ENCODE measurements around the gene LOXHD1.

Gene LOXHD1

GRCh38 chr18:46587600-46587999, 69.4 kb downstream of the LOXHD1 start:
- TF ChIP-seq ZNF274 (IDR thresholded peaks at IDR 0.05; ENCODE audit: low read depth, low read length): no peak
- no peak overlapping the region for H3K4me3 ChIP-seq (ENCODE audit: low read length)

GRCh38 chr18:46583711-46584110, 73.3 kb downstream of the LOXHD1 start:
- no peak overlapping the region for H3K4me3 ChIP-seq (ENCODE audit: low read length)
- no peak for TF ChIP-seq ZNF274 (IDR thresholded peaks at IDR 0.05; ENCODE audit: low read depth, low read length)

- TF ChIP-seq ZNF274 (IDR thresholded peaks at IDR 0.05; ENCODE audit: low read depth, low read length): no peak
- no peak overlapping the region for H3K4me3 ChIP-seq (ENCODE audit: low read length)
Measured at GRCh38 chr18:46581648-46582047, 75.4 kb downstream of the LOXHD1 start.

GRCh38 chr18:46578987-46579386, 78.0 kb downstream of the LOXHD1 start:
- no peak overlapping the region for H3K4me3 ChIP-seq (ENCODE audit: low read length)
- TF ChIP-seq ZNF274 (IDR thresholded peaks at IDR 0.05; ENCODE audit: low read depth, low read length): no peak

GRCh38 chr18:46577546-46577945, 79.5 kb downstream of the LOXHD1 start:
- no peak for TF ChIP-seq ZNF274 (IDR thresholded peaks at IDR 0.05; ENCODE audit: low read depth, low read length)
- no peak overlapping the region for H3K4me3 ChIP-seq (ENCODE audit: low read length)

- H3K4me3 ChIP-seq (ENCODE audit: low read length): no peak overlapping the region
- no peak for TF ChIP-seq ZNF274 (IDR thresholded peaks at IDR 0.05; ENCODE audit: low read depth, low read length)
Measured at GRCh38 chr18:46575851-46576250, 81.2 kb downstream of the LOXHD1 start.

GRCh38 chr18:46574743-46575115, 82.3 kb downstream of the LOXHD1 start:
- TF ChIP-seq ZNF274 (IDR thresholded peaks at IDR 0.05; ENCODE audit: low read depth, low read length): no peak
- H3K4me3 ChIP-seq (ENCODE audit: low read length): no peak overlapping the region

GRCh38 chr18:46574000-46574742, 82.8 kb downstream of the LOXHD1 start:
- no peak overlapping the region for H3K4me3 ChIP-seq (ENCODE audit: low read length)
- no peak for TF ChIP-seq ZNF274 (IDR thresholded peaks at IDR 0.05; ENCODE audit: low read depth, low read length)

- H3K4me3 ChIP-seq (ENCODE audit: low read length): no peak overlapping the region
- TF ChIP-seq ZNF274 (IDR thresholded peaks at IDR 0.05; ENCODE audit: low read depth, low read length): no peak
Measured at GRCh38 chr18:46573156-46573555, 83.9 kb downstream of the LOXHD1 start.

- no peak overlapping the region for H3K4me3 ChIP-seq (ENCODE audit: low read length)
- TF ChIP-seq ZNF274 (IDR thresholded peaks at IDR 0.05; ENCODE audit: low read depth, low read length): no peak
Measured at GRCh38 chr18:46571756-46572155, 85.3 kb downstream of the LOXHD1 start.

- no peak for TF ChIP-seq ZNF274 (IDR thresholded peaks at IDR 0.05; ENCODE audit: low read depth, low read length)
- no peak overlapping the region for H3K4me3 ChIP-seq (ENCODE audit: low read length)
Measured at GRCh38 chr18:46570666-46571065, 86.4 kb downstream of the LOXHD1 start.

- no peak overlapping the region for H3K4me3 ChIP-seq (ENCODE audit: low read length)
- no peak for TF ChIP-seq ZNF274 (IDR thresholded peaks at IDR 0.05; ENCODE audit: low read depth, low read length)
Measured at GRCh38 chr18:46570134-46570533, 86.9 kb downstream of the LOXHD1 start.

GRCh38 chr18:46569211-46569610, 87.8 kb downstream of the LOXHD1 start:
- H3K4me3 ChIP-seq (ENCODE audit: low read length): no peak overlapping the region
- no peak for TF ChIP-seq ZNF274 (IDR thresholded peaks at IDR 0.05; ENCODE audit: low read depth, low read length)

- TF ChIP-seq ZNF274 (IDR thresholded peaks at IDR 0.05; ENCODE audit: low read depth, low read length): no peak
- no peak overlapping the region for H3K4me3 ChIP-seq (ENCODE audit: low read length)
Measured at GRCh38 chr18:46567196-46567595, 89.8 kb downstream of the LOXHD1 start.

GRCh38 chr18:46566111-46566510, 90.9 kb downstream of the LOXHD1 start:
- no peak for TF ChIP-seq ZNF274 (IDR thresholded peaks at IDR 0.05; ENCODE audit: low read depth, low read length)
- H3K4me3 ChIP-seq (ENCODE audit: low read length): no peak overlapping the region

GRCh38 chr18:46565256-46565655, 91.8 kb downstream of the LOXHD1 start:
- H3K4me3 ChIP-seq (ENCODE audit: low read length): no peak overlapping the region
- TF ChIP-seq ZNF274 (IDR thresholded peaks at IDR 0.05; ENCODE audit: low read depth, low read length): no peak
